CD14-positive monocyte (primary cell): Measurements from ENCODE around the gene SOX5. TPM values are rescaled to one million over a fixed set of nuclear protein-coding genes. Genes with fewer than 3 reads are reported as not detected.

Source experiments
- DNase-seq, 3 donors: peaks; one replicate each; pipeline ENCODE4 v3.0.0-alpha.2; 2011 to 2022
- H2AFZ ChIP-seq: 2 replicates; pipeline ENCODE4 v1.6.0; 2012; ENCODE audit warnings: mild to moderate bottlenecking, low read depth, low read length, inconsistent platforms; ENCODE audit not compliant: insufficient read depth, poor library complexity, severe bottlenecking
- H3K27ac ChIP-seq, 2 donors: 1 replicate in 1 of 2; 2 replicates in 1 of 2; pipeline ENCODE4 v1.5.1; 2012 to 2013; ENCODE audit warnings: low read length in 2 of 2, control low read depth in 1 of 2, inconsistent platforms in 1 of 2, low read depth in 1 of 2, mild to moderate bottlenecking in 1 of 2
- H3K27me3 ChIP-seq, 2 donors: one replicate each; pipeline versions ENCODE4 v1.6.0 to v1.6.1; 2011 to 2013; ENCODE audit warnings: low read length in 2 of 2; ENCODE audit not compliant: control insufficient read depth in 2 of 2, insufficient read depth in 2 of 2
- H3K36me3 ChIP-seq, 2 donors: replicated peaks in 1 of 2; 1 replicate in 1 of 2; 2 replicates in 1 of 2; pipeline versions ENCODE4 v1.5.1 to v1.6.1; 2012 to 2013; ENCODE audit warnings: low read length in 2 of 2, control low read depth in 1 of 2, inconsistent platforms in 1 of 2, mild to moderate bottlenecking in 1 of 2; ENCODE audit not compliant: insufficient read depth in 2 of 2, control insufficient read depth in 1 of 2
- H3K4me1 ChIP-seq, 2 donors: 1 replicate in 1 of 2; 2 replicates in 1 of 2; pipeline versions ENCODE4 v1.5.1 to v1.6.1; 2012 to 2013; ENCODE audit warnings: low read length in 2 of 2, control low read depth in 1 of 2, inconsistent platforms in 1 of 2, mild to moderate bottlenecking in 1 of 2, moderate library complexity in 1 of 2; ENCODE audit not compliant: insufficient read depth in 2 of 2, control insufficient read depth in 1 of 2
- H3K4me2 ChIP-seq: replicated peaks from 2 replicates; pipeline ENCODE3; 2012; ENCODE audit warnings: low read length, moderate library complexity, mild to moderate bottlenecking; ENCODE audit not compliant: poor library complexity, severe bottlenecking; ENCODE audit errors: extremely low read depth
- H3K4me3 ChIP-seq, 3 experiments: fragments of 200-600 bp in 1 of 3; sonication (generic) in 1 of 3; replicated peaks in 1 of 3; 1 replicate in 2 of 3; 2 replicates in 1 of 3; pipeline ENCODE4 v1.5.1; 2011 to 2013; ENCODE audit warnings: low read length in 3 of 3, mild to moderate bottlenecking in 3 of 3, control low read depth in 2 of 3, low read depth in 2 of 3, inconsistent platforms in 1 of 3, moderate library complexity in 1 of 3
- H3K79me2 ChIP-seq: 2 replicates; pipeline ENCODE4 v1.6.0; 2012; ENCODE audit warnings: mild to moderate bottlenecking, control low read depth, inconsistent platforms, low read length, moderate library complexity; ENCODE audit not compliant: insufficient read depth
- H3K9ac ChIP-seq: 2 replicates; pipeline ENCODE4 v1.6.0; 2017; ENCODE audit warnings: low read length, mild to moderate bottlenecking; ENCODE audit not compliant: insufficient read depth, poor library complexity, severe bottlenecking
- H3K9me3 ChIP-seq, 2 donors: replicated peaks in 1 of 2; 1 replicate in 1 of 2; 2 replicates in 1 of 2; pipeline versions ENCODE4 v1.5.1 to v1.6.1; 2012 to 2013; ENCODE audit warnings: low read length in 2 of 2, control low read depth in 1 of 2; ENCODE audit not compliant: control insufficient read depth in 1 of 2, insufficient read depth in 1 of 2
- H4K20me1 ChIP-seq: 2 replicates; pipeline ENCODE4 v1.6.0; 2012; ENCODE audit warnings: mild to moderate bottlenecking, low read length, control low read depth, moderate library complexity; ENCODE audit not compliant: insufficient read depth
- H3K27ac Mint-ChIP-seq, 7 donors: one replicate each; pipeline ENCODE4 v1.8.0; 2020; ENCODE audit warnings: mild to moderate bottlenecking in 7 of 7, mixed read lengths in 7 of 7, moderate library complexity in 6 of 7, inconsistent platforms in 2 of 7
- H3K27me3 Mint-ChIP-seq, 3 donors: one replicate each; pipeline ENCODE4 v1.8.0; 2021 to 2022; ENCODE audit warnings: low read depth in 3 of 3, mild to moderate bottlenecking in 3 of 3, mixed read lengths in 3 of 3, moderate library complexity in 3 of 3, inconsistent platforms in 1 of 3
- H3K36me3 Mint-ChIP-seq, 2 donors: one replicate each; pipeline ENCODE4 v1.8.0; 2020; ENCODE audit warnings: mixed read lengths in 2 of 2, inconsistent platforms in 1 of 2, mild to moderate bottlenecking in 1 of 2
- H3K4me1 Mint-ChIP-seq: one replicate; pipeline ENCODE4 v1.8.0; 2020; ENCODE audit warnings: mild to moderate bottlenecking, mixed read lengths
- H3K4me3 Mint-ChIP-seq, 2 donors: one replicate each; pipeline ENCODE4 v1.8.0; 2020; ENCODE audit warnings: mild to moderate bottlenecking in 2 of 2, mixed read lengths in 2 of 2, moderate library complexity in 1 of 2
- H3K9me3 Mint-ChIP-seq, 7 donors: one replicate each; pipeline ENCODE4 v1.8.0; 2020 to 2022; ENCODE audit warnings: mixed read lengths in 7 of 7, mild to moderate bottlenecking in 6 of 7, moderate library complexity in 6 of 7, inconsistent platforms in 2 of 7
- WGBS: methylation state at CpG from one replicate; pipeline ENCODE4 v1.1.5; 2013; ENCODE audit warnings: missing lambda C conversion rate; ENCODE audit not compliant: insufficient coverage; 5-methylcytosine and 5-hydroxymethylcytosine counted together
- intact Hi-C, 2 donors: fragments of 100-400 bp; cut with micrococcal nuclease; formaldehyde crosslinking; loops; one replicate each; pipeline versions ENCODE4 v1.15.0 to v1.15.1; 2023
- polyA plus RNA-seq, 3 donors: library from polyadenylated mRNA; depleted of rRNA in 1 of 3; unstranded in 2 of 3; stranded (reverse) in 1 of 3; fragments of 300-500 nt in 2 of 3; fragments of >200 nt in 1 of 3; fragmentation: Illumina TruSeq in 2 of 3; gene quantifications; 1 replicate in 2 of 3; 2 replicates in 1 of 3; pipeline ENCODE4 v1.2.3, GENCODE V29; 2012 to 2021
- TF ChIP-seq, protein P1 (sequence below): fragments of 200-600 bp; IDR thresholded peaks from one replicate; pipeline ENCODE4 v1.8.0; 2022; ENCODE audit warnings: antibody characterized with exemption, mild to moderate bottlenecking

Gene SOX5
- polyA plus RNA-seq, 3 donors, result not detected

DNA sequence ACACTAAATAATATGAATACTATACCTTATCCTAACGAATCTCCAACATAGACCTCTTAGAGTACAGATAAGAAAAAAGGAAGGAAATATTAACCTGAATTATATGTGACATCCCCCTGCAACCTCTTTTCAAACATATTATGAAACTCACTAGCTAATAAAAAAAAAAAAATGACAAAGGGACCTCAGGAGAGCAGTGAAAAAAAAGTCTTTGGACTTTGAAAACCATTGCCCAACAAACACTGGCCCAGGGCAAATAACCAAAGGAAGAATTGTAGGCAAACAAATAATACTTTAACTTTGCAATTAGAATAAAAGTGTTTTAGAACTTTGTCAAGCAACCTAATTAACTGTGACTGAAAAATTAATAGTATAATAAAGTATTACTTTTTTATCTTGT, 7.7 kb downstream of the SOX5 start:
- DNase-seq, result no peak
- no CpG with 5 or more reads among the region's 1 CpG for WGBS

DNA sequence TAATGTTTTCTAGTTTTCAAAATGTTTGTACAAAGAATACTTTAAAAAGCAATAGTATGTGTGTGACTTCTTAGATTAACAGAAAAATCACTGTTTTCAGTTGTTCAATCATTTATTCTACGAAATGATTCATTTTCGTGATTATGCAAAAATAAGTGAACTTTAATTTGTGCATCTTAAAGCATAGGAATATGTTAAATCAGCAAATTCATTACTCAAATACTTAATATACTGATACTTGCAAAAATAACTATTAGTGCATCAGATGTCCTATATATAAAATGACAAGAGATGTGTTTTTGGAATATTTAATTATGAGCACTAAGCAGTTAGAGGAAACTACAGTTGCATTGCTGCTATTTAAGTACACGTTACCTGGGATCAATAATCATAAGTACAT, 11.0 kb downstream of the SOX5 start:
- Histone ChIP-seq H3K9me3 (no peaks in the 10 kb centered on the region), H3K4me3 (no peak overlapping the region), H2AFZ (no peak overlapping the region), H3K4me2 (no peak overlapping the region), H3K4me1 (no peaks in the 10 kb centered on the region), H4K20me1 (no peaks in the 10 kb centered on the region), H3K36me3 (no peaks in the 10 kb centered on the region), H3K79me2 (no peaks in the 10 kb centered on the region), H3K27me3 (no peaks in the 10 kb centered on the region), H3K27ac (no peak overlapping the region), H3K9ac (no peak overlapping the region)
- Mint-ChIP-seq H3K4me1 (no peaks in the 10 kb centered on the region), H3K27ac (no peak overlapping the region), H3K27me3 (no peaks in the 10 kb centered on the region), H3K9me3 (no peaks in the 10 kb centered on the region), H3K4me3 (no peak overlapping the region), H3K36me3 (no peaks in the 10 kb centered on the region)
- intact Hi-C loops, result no loop called here
- no CpG with 5 or more reads among the region's 3 CpGs for WGBS
- DNase-seq, result no peak
- TF ChIP-seq, protein P1, sequence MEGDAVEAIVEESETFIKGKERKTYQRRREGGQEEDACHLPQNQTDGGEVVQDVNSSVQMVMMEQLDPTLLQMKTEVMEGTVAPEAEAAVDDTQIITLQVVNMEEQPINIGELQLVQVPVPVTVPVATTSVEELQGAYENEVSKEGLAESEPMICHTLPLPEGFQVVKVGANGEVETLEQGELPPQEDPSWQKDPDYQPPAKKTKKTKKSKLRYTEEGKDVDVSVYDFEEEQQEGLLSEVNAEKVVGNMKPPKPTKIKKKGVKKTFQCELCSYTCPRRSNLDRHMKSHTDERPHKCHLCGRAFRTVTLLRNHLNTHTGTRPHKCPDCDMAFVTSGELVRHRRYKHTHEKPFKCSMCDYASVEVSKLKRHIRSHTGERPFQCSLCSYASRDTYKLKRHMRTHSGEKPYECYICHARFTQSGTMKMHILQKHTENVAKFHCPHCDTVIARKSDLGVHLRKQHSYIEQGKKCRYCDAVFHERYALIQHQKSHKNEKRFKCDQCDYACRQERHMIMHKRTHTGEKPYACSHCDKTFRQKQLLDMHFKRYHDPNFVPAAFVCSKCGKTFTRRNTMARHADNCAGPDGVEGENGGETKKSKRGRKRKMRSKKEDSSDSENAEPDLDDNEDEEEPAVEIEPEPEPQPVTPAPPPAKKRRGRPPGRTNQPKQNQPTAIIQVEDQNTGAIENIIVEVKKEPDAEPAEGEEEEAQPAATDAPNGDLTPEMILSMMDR, result no peak

More for the DNA sequence above, 7.7 kb downstream of the SOX5 start:
- Mint-ChIP-seq H3K36me3 (no peaks in the 10 kb centered on the region), H3K9me3 (no peaks in the 10 kb centered on the region), H3K27ac (no peak overlapping the region), H3K27me3 (peaks cover 0 to 3% (median 0%) of the 10 kb centered on the region in 3 donors), H3K4me3 (no peak overlapping the region), H3K4me1 (no peaks in the 10 kb centered on the region)
- no peak overlapping the region for H3K9ac ChIP-seq
- H3K4me2 ChIP-seq, result no peak overlapping the region
- intact Hi-C loops, result no loop called here
- no peaks in the 10 kb centered on the region for H3K4me1 ChIP-seq
- no peaks in the 10 kb centered on the region for H3K79me2 ChIP-seq
- TF ChIP-seq, protein P1, result no peak
- H4K20me1 ChIP-seq, result no peaks in the 10 kb centered on the region
- H3K36me3 ChIP-seq, result no peaks in the 10 kb centered on the region
- H3K27ac ChIP-seq, result no peak overlapping the region
- no peaks in the 10 kb centered on the region for H3K9me3 ChIP-seq
- no peaks in the 10 kb centered on the region for H3K27me3 ChIP-seq
- no peak overlapping the region for H2AFZ ChIP-seq
- no peak overlapping the region for H3K4me3 ChIP-seq
